Mucosa of descending colon (tissue), 3 donors: Measurements from ENCODE around the gene SF3B6. TPM values are rescaled to one million over a fixed set of nuclear protein-coding genes. Genes with fewer than 3 reads are reported as not detected.
"Not testable (repeated sequence)": the region's sequence is repeated elsewhere in the genome, so short reads cannot be mapped to it uniquely, and the experiment has no call there.

Experiments
- ATAC-seq: fragments of 200-7000 bp; cut with Tn5 transposase; one replicate; pipeline ENCODE4 v1.9.1; 2020; ENCODE audit warnings: mild to moderate bottlenecking, moderate library complexity
- DNase-seq, 3 donors: peaks; one replicate each; pipeline ENCODE4 v3.0.0-alpha.2; 2020
- H3K36me3 ChIP-seq: fragments of 200-600 bp; one replicate; pipeline ENCODE4 v1.8.0; 2021; ENCODE audit warnings: low read depth, mild to moderate bottlenecking
- H3K4me1 ChIP-seq: fragments of 200-600 bp; one replicate; pipeline ENCODE4 v1.8.0; 2021; ENCODE audit warnings: low read depth, mild to moderate bottlenecking
- H3K4me3 ChIP-seq: fragments of 200-600 bp; one replicate; pipeline ENCODE4 v1.8.0; 2021; ENCODE audit warnings: mild to moderate bottlenecking
- H3K9me3 ChIP-seq: fragments of 200-600 bp; one replicate; pipeline ENCODE4 v1.8.0; 2021; ENCODE audit warnings: mild to moderate bottlenecking
- CTCF ChIP-seq: fragments of 200-600 bp; IDR thresholded peaks from one replicate; pipeline ENCODE4 v1.8.0; 2022; ENCODE audit warnings: antibody characterized with exemption, mild to moderate bottlenecking
- intact Hi-C, 2 donors: fragments of 100-400 bp; cut with DNase I in 1 of 2; cut with micrococcal nuclease in 1 of 2; formaldehyde crosslinking; loops; one replicate each; pipeline versions ENCODE4 v1.11.0 to v1.11.1; 2022; cut with DNase I, micrococcal nuclease
- total RNA-seq, 3 donors: library from RNA; stranded (reverse); fragmentation: NEBNext Ultra II Directional in 2 of 3; extraction: Animal tissue kit (Norgen Biotek cat#: 25700) in 2 of 3; gene quantifications; one replicate each; pipeline versions ENCODE4 v1.2.1 to v1.2.4, GENCODE V29; 2021 to 2023
- donor health status: DM: no; HTN: no; CAD: no; lungs with moderate emphysema.
- donor health status: DM: no; HTN: no; CAD: no.
- donor health status: DM: no; HTN: yes; CAD: no.

SF3B6 gene
- total RNA-seq, 3 donors from 2014 or later = 75.1 to 90.1 (median 76.1) TPM

GRCh38 chr2:24045511-24046508 lies 30.3 kb downstream of the SF3B6 start:
- DNase-seq (no peak), ATAC-seq (no peak)
- no peaks in the 10 kb centered on the region for H3K9me3 ChIP-seq
- intact Hi-C loops = no loop called here
- H3K4me3 ChIP-seq = no peak overlapping the region
- no peak for TF ChIP-seq CTCF
- peaks cover 6% of the 10 kb centered on the region for H3K4me1 ChIP-seq
- H3K36me3 ChIP-seq = no peaks in the 10 kb centered on the region

- ATAC-seq, DNase-seq, H3K9me3 ChIP-seq, H3K4me3 ChIP-seq, H3K36me3 ChIP-seq, intact Hi-C loops, H3K4me1 ChIP-seq: not testable (repeated sequence)
Measured at GRCh38 chr2:24043133-24043532, 33.0 kb downstream of the SF3B6 start.

GRCh38 chr2:24040511-24040910 lies 35.6 kb downstream of the SF3B6 start:
- peaks cover 6% of the 10 kb centered on the region for H3K36me3 ChIP-seq
- DNase-seq (no peak), ATAC-seq (no peak)
- H3K9me3 ChIP-seq = no peaks in the 10 kb centered on the region
- intact Hi-C loops = no loop called here
- H3K4me1 ChIP-seq = no peaks in the 10 kb centered on the region
- H3K4me3 ChIP-seq = no peak overlapping the region
- TF ChIP-seq CTCF = no peak

- intact Hi-C loops = no loop called here
- H3K36me3 ChIP-seq = peaks cover 6% of the 10 kb centered on the region
- DNase-seq = no peak
- ATAC-seq = no peak
- no peaks in the 10 kb centered on the region for H3K9me3 ChIP-seq
- H3K4me1 ChIP-seq = no peaks in the 10 kb centered on the region
- H3K4me3 ChIP-seq = no peak overlapping the region
- TF ChIP-seq CTCF = no peak
Measured at GRCh38 chr2:24038786-24039499, 37.2 kb downstream of the SF3B6 start.

GRCh38 chr2:24026233-24026632 lies 49.9 kb downstream of the SF3B6 start:
- H3K4me3 ChIP-seq = no peak overlapping the region
- intact Hi-C loops = no loop called here
- H3K9me3 ChIP-seq = no peaks in the 10 kb centered on the region
- H3K36me3 ChIP-seq = no peaks in the 10 kb centered on the region
- H3K4me1 ChIP-seq = no peaks in the 10 kb centered on the region
- DNase-seq = no peak
- ATAC-seq = no peak
- no peak for TF ChIP-seq CTCF
